ENCODE results near the gene ITIH5.

DNA sequence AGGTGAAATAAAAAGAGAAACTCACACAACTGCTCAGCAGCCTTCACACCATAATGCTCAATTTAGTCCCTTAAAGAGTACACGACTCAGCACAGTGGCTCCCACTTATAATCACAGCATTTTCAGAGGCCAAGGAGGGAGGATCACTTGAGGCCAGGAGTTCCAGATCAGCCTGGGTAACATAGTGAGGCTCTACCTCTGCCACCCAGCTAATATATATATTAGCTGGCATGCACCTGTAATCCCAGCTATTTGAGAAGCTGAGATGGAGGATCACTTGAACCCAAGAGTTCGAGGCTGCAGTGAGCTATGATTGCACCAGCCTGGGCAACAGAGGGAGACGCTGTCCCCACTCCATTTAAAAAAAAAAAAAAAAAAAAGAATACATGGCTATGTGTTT is 38.6 kb upstream of the ITIH5 start:
- TF ChIP-seq, protein P1, sequence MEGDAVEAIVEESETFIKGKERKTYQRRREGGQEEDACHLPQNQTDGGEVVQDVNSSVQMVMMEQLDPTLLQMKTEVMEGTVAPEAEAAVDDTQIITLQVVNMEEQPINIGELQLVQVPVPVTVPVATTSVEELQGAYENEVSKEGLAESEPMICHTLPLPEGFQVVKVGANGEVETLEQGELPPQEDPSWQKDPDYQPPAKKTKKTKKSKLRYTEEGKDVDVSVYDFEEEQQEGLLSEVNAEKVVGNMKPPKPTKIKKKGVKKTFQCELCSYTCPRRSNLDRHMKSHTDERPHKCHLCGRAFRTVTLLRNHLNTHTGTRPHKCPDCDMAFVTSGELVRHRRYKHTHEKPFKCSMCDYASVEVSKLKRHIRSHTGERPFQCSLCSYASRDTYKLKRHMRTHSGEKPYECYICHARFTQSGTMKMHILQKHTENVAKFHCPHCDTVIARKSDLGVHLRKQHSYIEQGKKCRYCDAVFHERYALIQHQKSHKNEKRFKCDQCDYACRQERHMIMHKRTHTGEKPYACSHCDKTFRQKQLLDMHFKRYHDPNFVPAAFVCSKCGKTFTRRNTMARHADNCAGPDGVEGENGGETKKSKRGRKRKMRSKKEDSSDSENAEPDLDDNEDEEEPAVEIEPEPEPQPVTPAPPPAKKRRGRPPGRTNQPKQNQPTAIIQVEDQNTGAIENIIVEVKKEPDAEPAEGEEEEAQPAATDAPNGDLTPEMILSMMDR (IDR thresholded peaks at IDR 0.05 in 8 of 11, conservative IDR thresholded peaks at IDR 0.05 in 3 of 11) = no peak
- TF ChIP-seq POLR2AphosphoS5 (IDR thresholded peaks at IDR 0.05) = no peak

Measured in spleen (tissue), 7 donors.